ENCODE data around the gene MTHFD1. TPM values are rescaled to one million over a fixed set of nuclear protein-coding genes. Genes with fewer than 3 reads are reported as not detected.

The MTHFD1 gene
- total RNA-seq, 2 donors from 2014 or later = 103 to 116 TPM

- H3K27me3 Mint-ChIP-seq (ENCODE audit: insufficient read depth) = no peaks in the 10 kb centered on the region
- no peaks in the 10 kb centered on the region for H3K4me1 Mint-ChIP-seq
- no peaks in the 10 kb centered on the region for H3K27me3 ChIP-seq (ENCODE audit: control insufficient read depth, insufficient read depth, low read length, poor library complexity, severe bottlenecking)
- no peaks in the 10 kb centered on the region for H3K9me3 Mint-ChIP-seq
- no peak for DNase-seq
- H3K9ac ChIP-seq (ENCODE audit: extremely low read depth, low read length, poor library complexity, severe bottlenecking) = no peak overlapping the region
- TF ChIP-seq CTCF (conservative IDR thresholded peaks at IDR 0.05) = no peak
- H3K4me3 Mint-ChIP-seq = no peak overlapping the region
- H3K36me3 ChIP-seq (ENCODE audit: control insufficient read depth, insufficient read depth, low read length) = peaks cover 73% of the 10 kb centered on the region
- WGBS, 2 experiments (ENCODE audit: insufficient coverage in 1 of 2, insufficient read length in 1 of 2) = 79 to 100% methylated on average over 1 to 3 of the region's 3 CpGs
- H3K27ac Mint-ChIP-seq = no peak overlapping the region
- H3K27ac ChIP-seq (ENCODE audit: low read depth, low read length) = no peak overlapping the region
- H3K4me3 ChIP-seq (ENCODE audit: low read length) = no peak overlapping the region
- H3K36me3 Mint-ChIP-seq (ENCODE audit: low read depth) = peaks cover 56% of the 10 kb centered on the region
- H3K4me1 ChIP-seq (ENCODE audit: control insufficient read depth, insufficient read depth, low read length) = no peaks in the 10 kb centered on the region
- no peaks in the 10 kb centered on the region for H3K9me3 ChIP-seq (ENCODE audit: control insufficient read depth, low read length)
Measured at GRCh38 chr14:64438181-64438841, 50.2 kb downstream of the MTHFD1 start.

- Histone ChIP-seq H3K9ac (ENCODE audit: extremely low read depth, low read length, poor library complexity, severe bottlenecking) (no peak overlapping the region), H3K36me3 (ENCODE audit: control insufficient read depth, insufficient read depth, low read length) (peaks cover 70% of the 10 kb centered on the region), H3K27me3 (ENCODE audit: control insufficient read depth, insufficient read depth, low read length, poor library complexity, severe bottlenecking) (no peaks in the 10 kb centered on the region), H3K9me3 (ENCODE audit: control insufficient read depth, low read length) (no peaks in the 10 kb centered on the region), H3K27ac (ENCODE audit: low read depth, low read length) (no peak overlapping the region), H3K4me3 (ENCODE audit: low read length) (no peak overlapping the region), H3K4me1 (ENCODE audit: control insufficient read depth, insufficient read depth, low read length) (no peaks in the 10 kb centered on the region)
- Mint-ChIP-seq H3K9me3 (no peaks in the 10 kb centered on the region), H3K4me1 (no peaks in the 10 kb centered on the region), H3K36me3 (ENCODE audit: low read depth) (peaks cover 59% of the 10 kb centered on the region), H3K4me3 (no peak overlapping the region), H3K27ac (no peak overlapping the region), H3K27me3 (ENCODE audit: insufficient read depth) (no peaks in the 10 kb centered on the region)
- 98% methylated on average over 5 to 6 of the region's 6 CpGs for WGBS, 2 experiments (ENCODE audit: insufficient coverage in 1 of 2, insufficient read length in 1 of 2)
- TF ChIP-seq CTCF (conservative IDR thresholded peaks at IDR 0.05) = no peak
- no peak for DNase-seq
Measured at GRCh38 chr14:64439141-64439540, 51.0 kb downstream of the MTHFD1 start.

GRCh38 chr14:64440494-64440893 is 52.3 kb downstream of the MTHFD1 start:
- Mint-ChIP-seq H3K27me3 (ENCODE audit: insufficient read depth) (no peaks in the 10 kb centered on the region), H3K36me3 (ENCODE audit: low read depth) (peaks cover 48% of the 10 kb centered on the region), H3K27ac (no peak overlapping the region), H3K4me1 (peaks cover 1% of the 10 kb centered on the region), H3K4me3 (no peak overlapping the region), H3K9me3 (no peaks in the 10 kb centered on the region)
- DNase-seq = no peak
- Histone ChIP-seq H3K4me1 (ENCODE audit: control insufficient read depth, insufficient read depth, low read length) (no peaks in the 10 kb centered on the region), H3K27ac (ENCODE audit: low read depth, low read length) (no peak overlapping the region), H3K9me3 (ENCODE audit: control insufficient read depth, low read length) (no peaks in the 10 kb centered on the region), H3K27me3 (ENCODE audit: control insufficient read depth, insufficient read depth, low read length, poor library complexity, severe bottlenecking) (no peaks in the 10 kb centered on the region), H3K36me3 (ENCODE audit: control insufficient read depth, insufficient read depth, low read length) (peaks cover 62% of the 10 kb centered on the region), H3K9ac (ENCODE audit: extremely low read depth, low read length, poor library complexity, severe bottlenecking) (no peak overlapping the region), H3K4me3 (ENCODE audit: low read length) (no peak overlapping the region)
- TF ChIP-seq CTCF (conservative IDR thresholded peaks at IDR 0.05) = no peak
- WGBS, 2 experiments (ENCODE audit: insufficient coverage in 1 of 2, insufficient read length in 1 of 2) = 100% methylated on average over 3 of the region's 3 CpGs
